Activated CD8-positive, alpha-beta T cell treated with anti-CD3 and anti-CD28 coated beads for 36 hours (primary cell): ENCODE measurements around the gene AGMAT. TPM values are rescaled to one million over a fixed set of nuclear protein-coding genes. Genes with fewer than 3 reads are reported as not detected.

ENCODE experiments used
- ATAC-seq: fragments of 200-7000 bp; cut with Tn5 transposase; one replicate; pipeline ENCODE4 v1.10.0; 2021; ENCODE audit warnings: mild to moderate bottlenecking, moderate library complexity
- CTCF ChIA-PET: fragments of 350-600 bp; sonication (Branson Sonifier 250); formaldehyde crosslinking; loops from one replicate; lab custom pipeline; 2021; ENCODE audit warnings: antibody characterized with exemption; lab: Charles Lee
- POLR2A ChIA-PET: fragments of 350-600 bp; sonication (Branson Sonifier 250); formaldehyde crosslinking; loops from one replicate; lab custom pipeline; 2021; ENCODE audit warnings: antibody characterized with exemption; lab: Charles Lee
- DNase-seq: peaks from one replicate; pipeline ENCODE4 v3.0.0-alpha.2; 2020
- H3K27ac Mint-ChIP-seq: one replicate; pipeline ENCODE4 v1.8.0; 2021; ENCODE audit warnings: mild to moderate bottlenecking, mixed read lengths
- H3K27me3 Mint-ChIP-seq: one replicate; pipeline ENCODE4 v1.8.0; 2021; ENCODE audit warnings: mixed read lengths
- H3K36me3 Mint-ChIP-seq: one replicate; pipeline ENCODE4 v1.8.0; 2021; ENCODE audit warnings: low read depth, mixed read lengths
- H3K4me1 Mint-ChIP-seq: one replicate; pipeline ENCODE4 v1.8.0; 2021; ENCODE audit warnings: low read depth, mixed read lengths
- H3K4me3 Mint-ChIP-seq: one replicate; pipeline ENCODE4 v1.8.0; 2021; ENCODE audit warnings: mild to moderate bottlenecking, moderate library complexity, mixed read lengths
- H3K9me3 Mint-ChIP-seq: one replicate; pipeline ENCODE4 v1.8.0; 2021; ENCODE audit warnings: mixed read lengths
- CTCF ChIP-seq: fragments of 200-600 bp; IDR thresholded peaks from one replicate; pipeline ENCODE4 v1.8.0; 2022; ENCODE audit warnings: antibody characterized with exemption, mild to moderate bottlenecking
- intact Hi-C: fragments of 100-400 bp; cut with micrococcal nuclease; formaldehyde crosslinking; loops from one replicate; pipeline ENCODE4 v1.10.0; 2022
- total RNA-seq, 2 experiments: library from RNA; stranded (reverse); gene quantifications; one replicate each; pipeline ENCODE4 v1.2.3, GENCODE V29; 2021

Gene AGMAT
- total RNA-seq, 2 experiments from 2014 or later: 21.6 to 21.9 TPM

GRCh38 chr1:15622712-15623373, 38.0 kb upstream of the AGMAT start:
- no peaks in the 10 kb centered on the region for H3K27me3 Mint-ChIP-seq
- H3K27ac Mint-ChIP-seq: peak overlapping the region; percentile 47
- H3K4me1 Mint-ChIP-seq: peaks cover 73% of the 10 kb centered on the region
- DNase-seq (no peak), ATAC-seq (no peak)
- ChIA-PET CTCF (no interaction called here), POLR2A (interaction anchor here (1.0 to 1.4 kb wide), 3 partner anchors 11 to 74 kb away, joined by 3 to 6 read pairs (median 4); no protein-coding TSS in a partner anchor)
- peaks cover 49% of the 10 kb centered on the region for H3K36me3 Mint-ChIP-seq
- H3K9me3 Mint-ChIP-seq: no peaks in the 10 kb centered on the region
- TF ChIP-seq CTCF: no peak
- no peak overlapping the region for H3K4me3 Mint-ChIP-seq
- intact Hi-C loops: no loop called here

- no peaks in the 10 kb centered on the region for H3K27me3 Mint-ChIP-seq
- ChIA-PET POLR2A (interaction anchor here (1.0 to 1.4 kb wide), 3 partner anchors 12 to 75 kb away, joined by 3 to 6 read pairs (median 4); no protein-coding TSS in a partner anchor), CTCF (interaction anchor here (1.2 kb wide), 1 partner anchor 26 kb away, joined by 3 read pairs; no protein-coding TSS in a partner anchor)
- DNase-seq: no peak
- ATAC-seq: no peak
- intact Hi-C loops: no loop called here
- TF ChIP-seq CTCF: no peak
- H3K4me3 Mint-ChIP-seq: no peak overlapping the region
- peaks cover 43% of the 10 kb centered on the region for H3K36me3 Mint-ChIP-seq
- no peak overlapping the region for H3K27ac Mint-ChIP-seq
- H3K9me3 Mint-ChIP-seq: no peaks in the 10 kb centered on the region
- H3K4me1 Mint-ChIP-seq: peaks cover 66% of the 10 kb centered on the region
These were observed 37.1 kb upstream of the AGMAT start for GRCh38 chr1:15621975-15622374.

GRCh38 chr1:15620902-15621682, 36.2 kb upstream of the AGMAT start:
- Mint-ChIP-seq H3K27ac (peak overlapping the region; percentile 66), H3K36me3 (peaks cover 37% of the 10 kb centered on the region), H3K9me3 (no peaks in the 10 kb centered on the region), H3K4me1 (peaks cover 63% of the 10 kb centered on the region), H3K4me3 (no peak overlapping the region), H3K27me3 (no peaks in the 10 kb centered on the region)
- TF ChIP-seq CTCF: no peak
- POLR2A ChIA-PET: no interaction called here
- DNase-seq (no peak), ATAC-seq (no peak)
- intact Hi-C loops: no loop called here
- CTCF ChIA-PET: interaction anchor here (1.1 to 1.4 kb wide), 3 partner anchors 9 to 25 kb away, joined by 3 read pairs; no protein-coding TSS in a partner anchor

- H3K27ac Mint-ChIP-seq: peak overlapping the region; percentile 57
- peaks cover 36% of the 10 kb centered on the region for H3K36me3 Mint-ChIP-seq
- no peaks in the 10 kb centered on the region for H3K9me3 Mint-ChIP-seq
- POLR2A ChIA-PET: interaction anchor here (2.9 kb wide), 1 partner anchor 17 kb away, joined by 18 read pairs; no protein-coding TSS in a partner anchor
- intact Hi-C loops: no loop called here
- TF ChIP-seq CTCF: no peak
- no peaks in the 10 kb centered on the region for H3K27me3 Mint-ChIP-seq
- DNase-seq: no peak
- peaks cover 60% of the 10 kb centered on the region for H3K4me1 Mint-ChIP-seq
- H3K4me3 Mint-ChIP-seq: peak overlapping the region; percentile 45
- CTCF ChIA-PET: interaction anchor here (1.4 kb wide), 1 partner anchor 15 kb away, joined by 3 read pairs; no protein-coding TSS in a partner anchor
- no peak for ATAC-seq
These were observed 35.3 kb upstream of the AGMAT start for GRCh38 chr1:15620155-15620545.
